Endothelial cell of umbilical vein (primary cell): ENCODE measurements around the gene NECTIN4. TPM values are rescaled to one million over a fixed set of nuclear protein-coding genes. Genes with fewer than 3 reads are reported as not detected.

Source experiments
- BruUV-seq: library from RNA; stranded (reverse); fragments of 400-500 nt; replicated peaks from 2 replicates; lab custom pipeline; 2021; lab: Mats Ljungman, UMichigan
- CTCF ChIA-PET: fragments of 300-600, 350-600 bp; sonication (Branson Sonifier 250); formaldehyde crosslinking; loops from one replicate; lab custom pipeline; 2021; ENCODE audit warnings: antibody characterized with exemption, inconsistent platforms; lab: Charles Lee
- POLR2A ChIA-PET: fragments of 300-600, 350-600 bp; sonication (Branson Sonifier 250); formaldehyde crosslinking; loops from one replicate; lab custom pipeline; 2021; ENCODE audit warnings: antibody characterized with exemption, inconsistent platforms; lab: Charles Lee
- DNase-seq: peaks from one replicate; pipeline ENCODE4 v3.0.0-alpha.2; 2011; ENCODE audit warnings: low read depth, low spot score
- FAIRE-seq: peaks from 2 replicates; lab custom pipeline; 2011; peaks lifted over from hg19 to GRCh38; lab: Jason Lieb, UNC
- H2AFZ ChIP-seq: 2 replicates; pipeline ENCODE4 v1.6.0; 2012; ENCODE audit warnings: low read depth, low read length, control low read depth, inconsistent platforms
- H3K27ac ChIP-seq: 2 replicates; pipeline ENCODE4 v1.5.1; 2011; ENCODE audit warnings: low read depth, mild to moderate bottlenecking, control low read depth, low read length, moderate library complexity; ENCODE audit not compliant: insufficient read depth
- H3K27me3 ChIP-seq, 2 experiments: 2 replicates each; pipeline versions ENCODE4 v1.6.0 to v1.6.1; 2011; ENCODE audit warnings: low read length in 2 of 2, mixed read lengths in 1 of 2; ENCODE audit not compliant: control insufficient read depth in 2 of 2, insufficient read depth in 2 of 2
- H3K36me3 ChIP-seq, 2 experiments: 2 replicates in 1 of 2; 3 replicates in 1 of 2; pipeline ENCODE4 v1.5.1; 2011; ENCODE audit warnings: low read length in 2 of 2, mild to moderate bottlenecking in 1 of 2, moderate library complexity in 1 of 2; ENCODE audit not compliant: control insufficient read depth in 2 of 2, insufficient read depth in 2 of 2; ENCODE audit errors: extremely low read depth in 1 of 2
- H3K4me1 ChIP-seq: 3 replicates; pipeline ENCODE4 v1.5.1; 2011; ENCODE audit warnings: mild to moderate bottlenecking, low read length; ENCODE audit not compliant: control insufficient read depth, insufficient read depth; ENCODE audit errors: extremely low read depth
- H3K4me2 ChIP-seq: 2 replicates; pipeline ENCODE4 v1.6.1; 2011; ENCODE audit warnings: low read length, control low read depth, mixed read lengths; ENCODE audit not compliant: insufficient read depth
- H3K4me3 ChIP-seq, 3 experiments: fragments of 200-600 bp in 1 of 3; sonication (generic), shearing (Covaris generic) in 1 of 3; replicated peaks in 1 of 3; 2 replicates each; pipeline ENCODE4 v1.5.1; 2011 to 2016; ENCODE audit warnings: control low read depth in 3 of 3, low read length in 3 of 3, mild to moderate bottlenecking in 2 of 3, inconsistent platforms in 1 of 3, low read depth in 1 of 3, moderate library complexity in 1 of 3; ENCODE audit not compliant: insufficient read depth in 1 of 3
- H3K79me2 ChIP-seq: 2 replicates; pipeline ENCODE4 v1.6.0; 2012; ENCODE audit warnings: low read length, inconsistent platforms; ENCODE audit not compliant: control insufficient read depth, insufficient read depth
- H3K9ac ChIP-seq: replicated peaks from 2 replicates; pipeline ENCODE3; 2011; ENCODE audit warnings: low read length, control low read depth; ENCODE audit not compliant: insufficient read depth; ENCODE audit errors: extremely low read depth
- H3K9me1 ChIP-seq: replicated peaks from 3 replicates; pipeline ENCODE4 v1.6.0; 2011; ENCODE audit warnings: mild to moderate bottlenecking, low read length; ENCODE audit not compliant: control insufficient read depth, insufficient read depth; ENCODE audit errors: extremely low read depth
- H3K9me3 ChIP-seq: replicated peaks from 2 replicates; pipeline ENCODE4 v1.5.1; 2012; ENCODE audit warnings: low read length, inconsistent platforms; ENCODE audit not compliant: control insufficient read depth, insufficient read depth
- H4K20me1 ChIP-seq: replicated peaks from 2 replicates; pipeline ENCODE3; 2011; ENCODE audit warnings: mild to moderate bottlenecking, low read length; ENCODE audit not compliant: control insufficient read depth, insufficient read depth; ENCODE audit errors: extremely low read depth
- CTCF ChIP-seq, 2 donors: IDR thresholded peaks; 1 replicate in 1 of 2; 2 replicates in 1 of 2; pipeline ENCODE4 v1.5.1; 2011; ENCODE audit warnings: low read length in 2 of 2, mild to moderate bottlenecking in 2 of 2, moderate library complexity in 2 of 2, control low read depth in 1 of 2, inconsistent platforms in 1 of 2, low read depth in 1 of 2; ENCODE audit not compliant: insufficient read depth in 1 of 2; ENCODE audit errors: extremely low read depth in 1 of 2
- EZH2 ChIP-seq: IDR thresholded peaks from 2 replicates; pipeline ENCODE4 v1.6.1; 2012; ENCODE audit warnings: borderline replicate concordance, low read depth, mild to moderate bottlenecking, moderate library complexity, low read length, inconsistent platforms; ENCODE audit not compliant: severe bottlenecking
- FOS ChIP-seq: IDR thresholded peaks from 2 replicates; pipeline ENCODE4 v1.6.1; 2011; ENCODE audit warnings: mild to moderate bottlenecking, low read length, moderate library complexity, borderline replicate concordance; ENCODE audit not compliant: insufficient read depth
- GATA2 ChIP-seq: IDR thresholded peaks from 2 replicates; pipeline ENCODE4 v1.7.0; 2011; ENCODE audit warnings: low read depth, mild to moderate bottlenecking, moderate library complexity, mixed read lengths, low read length; ENCODE audit not compliant: insufficient read length, insufficient read depth
- JUN ChIP-seq: IDR thresholded peaks from 2 replicates; pipeline ENCODE4 v1.6.1; 2011; ENCODE audit warnings: borderline replicate concordance, low read depth; ENCODE audit not compliant: insufficient read length, insufficient read depth
- MYC ChIP-seq: IDR thresholded peaks from one replicate; pipeline ENCODE4 v1.6.1; 2011; ENCODE audit warnings: mild to moderate bottlenecking, low read depth, low read length
- POLR2A ChIP-seq: IDR thresholded peaks from 2 replicates; pipeline ENCODE4 v1.6.1; 2012; ENCODE audit warnings: low read depth, mild to moderate bottlenecking, control low read depth, low read length
- POLR2AphosphoS5 ChIP-seq: IDR thresholded peaks from 2 replicates; pipeline ENCODE4 v1.6.1; 2012; ENCODE audit warnings: low read depth, mild to moderate bottlenecking, control low read depth, low read length, moderate library complexity; ENCODE audit not compliant: insufficient read depth
- dilution Hi-C: fragments of 300-500 bp; cut with MboI; formaldehyde crosslinking; loops from one replicate; pipeline ENCODE4 v1.15.0; 2019; ENCODE audit warnings: low sequenced_read_pairs; ENCODE audit not compliant: extremely low pct_ligation_motif_present
- intact Hi-C: fragments of 100-400 bp; cut with micrococcal nuclease; formaldehyde crosslinking; loops from one replicate; pipeline ENCODE4 v1.10.0; 2022
- polyA plus RNA-seq, 4 experiments: library from polyadenylated mRNA; depleted of rRNA in 3 of 4; stranded (reverse) in 3 of 4; unstranded in 1 of 4; fragments of >200 nt; gene quantifications; 2 replicates each; pipeline versions ENCODE4 v1.2.1 to v1.2.3, GENCODE V29; 2011 to 2012; ENCODE audit warnings: missing spikeins in 1 of 4
- total RNA-seq: library from RNA; stranded (reverse); gene quantifications from 2 replicates; pipeline ENCODE4 v1.2.3, GENCODE V29; 2021
- TF ChIP-seq, protein P1 (sequence below): IDR thresholded peaks from 2 replicates; pipeline ENCODE4 v1.6.1; 2011; ENCODE audit not compliant: insufficient read depth, insufficient read length

The NECTIN4 gene
- total and polyA plus RNA-seq, 2 donors (not counting 3 experiments of a cell fraction or from before 2014, with no cell fraction given), result 0.15 to 0.58 TPM

DNA sequence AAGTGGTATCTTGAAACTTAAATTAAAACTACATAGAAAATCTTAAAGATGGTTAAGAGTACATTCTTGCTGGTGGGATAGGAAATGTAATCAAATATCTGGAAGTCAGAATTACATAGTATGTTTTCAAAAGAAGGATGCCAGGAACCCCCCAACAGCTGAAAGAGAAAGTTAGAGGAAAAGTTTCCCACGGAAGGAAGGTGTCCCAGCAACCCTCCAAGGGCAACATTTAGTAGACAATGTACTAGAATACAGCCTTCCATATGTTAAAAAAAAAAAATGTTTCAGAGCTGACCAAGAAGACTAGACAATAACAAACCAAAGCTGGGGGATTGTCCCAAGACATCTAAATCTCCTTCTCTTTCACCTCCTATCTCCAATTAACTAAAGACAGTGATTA, 40.9 kb upstream of the NECTIN4 start:
- Histone ChIP-seq H3K4me2 (peak overlapping the region; percentile 80), H3K79me2 (peaks cover 75% of the 10 kb centered on the region), H3K4me3 (peak overlapping the region in 1 of 3 experiments; percentile 90), H2AFZ (no peak overlapping the region), H3K4me1 (peaks cover 26% of the 10 kb centered on the region), H3K27ac (no peak overlapping the region), H3K9ac (no peak overlapping the region), H3K36me3 (peaks cover 9 to 10% of the 10 kb centered on the region in 2 experiments), H3K27me3 (no peaks in the 10 kb centered on the region), H4K20me1 (no peaks in the 10 kb centered on the region), H3K9me1 (no peaks in the 10 kb centered on the region), H3K9me3 (no peaks in the 10 kb centered on the region)
- TF ChIP-seq, protein P1, sequence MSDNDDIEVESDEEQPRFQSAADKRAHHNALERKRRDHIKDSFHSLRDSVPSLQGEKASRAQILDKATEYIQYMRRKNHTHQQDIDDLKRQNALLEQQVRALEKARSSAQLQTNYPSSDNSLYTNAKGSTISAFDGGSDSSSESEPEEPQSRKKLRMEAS, result no peak
- no peak for TF ChIP-seq POLR2A
- no peak for TF ChIP-seq EZH2
- no peak for TF ChIP-seq GATA2
- no peak for TF ChIP-seq JUN
- no peak for TF ChIP-seq CTCF (IDR thresholded peaks at IDR 0.05; ENCODE audit: extremely low read depth in 1 of 2, insufficient read depth in 1 of 2, low read depth in 1 of 2, low read length in 2 of 2)
- TF ChIP-seq MYC, result no peak
- no peak for TF ChIP-seq POLR2AphosphoS5
- TF ChIP-seq FOS, result no peak
- dilution Hi-C loops, result no loop called here
- BruUV-seq, result no TSS peak
- DNase-seq, result peak; percentile 71
- intact Hi-C loops, result no loop called here
- CTCF ChIA-PET, result interaction anchor here (2.1 kb wide), 1 partner anchor 13 kb away, joined by 5 read pairs; the partner anchor contains the start of genes NIT1 and PFDN2
- FAIRE-seq, result peak; percentile 40
- POLR2A ChIA-PET, result no interaction called here
